Panc1 (cell line): Measurements from ENCODE around the gene ZCCHC17. TPM values are rescaled to one million over a fixed set of nuclear protein-coding genes. Genes with fewer than 3 reads are reported as not detected.

Experiments
- ATAC-seq: fragments of 200-7000 bp; cut with Tn5 transposase; 2 replicates; pipeline ENCODE4 v1.9.1; 2020; ENCODE audit warnings: mild to moderate bottlenecking, moderate library complexity
- BruUV-seq: library from RNA; stranded (reverse); fragments of 400-500 nt; replicated peaks from 2 replicates; lab custom pipeline; 2021; lab: Mats Ljungman, UMichigan
- CTCF ChIA-PET: fragments of 300-600 bp; sonication (Branson Sonifier 250); formaldehyde crosslinking; loops from one replicate; lab custom pipeline; 2022; ENCODE audit warnings: antibody characterized with exemption; lab: Charles Lee
- POLR2A ChIA-PET: fragments of 300-600 bp; sonication (Branson Sonifier 250); formaldehyde crosslinking; loops from one replicate; lab custom pipeline; 2022; ENCODE audit warnings: antibody characterized with exemption; lab: Charles Lee
- DNase-seq: peaks from one replicate; pipeline ENCODE4 v3.0.0-alpha.2; 2010; ENCODE audit warnings: low read depth, low spot score
- H3K27ac ChIP-seq: 2 replicates; pipeline ENCODE4 v1.5.1; 2011; ENCODE audit warnings: mild to moderate bottlenecking, low read length, inconsistent platforms
- H3K27me3 ChIP-seq: fragments of 200-500 bp; sonication (Bioruptor generic); 2 replicates; pipeline ENCODE4 v1.6.0; 2014; ENCODE audit warnings: low read length, inconsistent platforms; ENCODE audit not compliant: control insufficient read depth, insufficient read depth
- H3K36me3 ChIP-seq: fragments of 200-500 bp; sonication (Bioruptor generic); 2 replicates; pipeline ENCODE4 v1.5.1; 2014; ENCODE audit warnings: inconsistent platforms, mild to moderate bottlenecking, low read length, moderate library complexity; ENCODE audit not compliant: control insufficient read depth, insufficient read depth
- H3K4me1 ChIP-seq: 2 replicates; pipeline ENCODE4 v1.5.1; 2011; ENCODE audit warnings: inconsistent platforms, mild to moderate bottlenecking, low read length, moderate library complexity; ENCODE audit not compliant: control insufficient read depth, insufficient read depth
- H3K4me3 ChIP-seq, 2 experiments: 2 replicates each; pipeline ENCODE4 v1.5.1; 2011 to 2012; ENCODE audit warnings: low read depth in 2 of 2, low read length in 2 of 2, mild to moderate bottlenecking in 2 of 2, inconsistent platforms in 1 of 2, moderate library complexity in 1 of 2
- H3K9me3 ChIP-seq: fragments of 200-500 bp; sonication (Bioruptor generic); 2 replicates; pipeline ENCODE4 v1.5.1; 2014; ENCODE audit warnings: low read depth, mild to moderate bottlenecking, inconsistent platforms, low read length, moderate library complexity; ENCODE audit not compliant: control insufficient read depth, insufficient read depth
- CTCF ChIP-seq: fragments of 450-650 bp; IDR thresholded peaks from 2 replicates; pipeline ENCODE4 v1.5.1; 2017; ENCODE audit warnings: mild to moderate bottlenecking
- POLR2AphosphoS5 ChIP-seq: IDR thresholded peaks from 2 replicates; pipeline ENCODE4 v1.6.1; 2012; ENCODE audit warnings: mild to moderate bottlenecking, low read depth, low read length, moderate library complexity
- SIN3A ChIP-seq: IDR thresholded peaks from 2 replicates; pipeline ENCODE4 v1.6.1; 2012; ENCODE audit warnings: low read depth, mild to moderate bottlenecking, low read length, moderate library complexity, borderline replicate concordance; ENCODE audit not compliant: insufficient read depth
- TCF7L2 ChIP-seq: IDR thresholded peaks from 2 replicates; pipeline ENCODE4 v1.6.1; 2011; ENCODE audit warnings: mild to moderate bottlenecking, low read depth, low read length, inconsistent platforms
- in situ Hi-C: cut with HindIII; loops from 2 replicates; pipeline ENCODE4 v1.10.0; 2016; ENCODE audit warnings: low sequenced_read_pairs, low pct_unique_long_range_greater_than_20kb
- intact Hi-C: fragments of 100-400 bp; cut with micrococcal nuclease; formaldehyde crosslinking; loops from one replicate; pipeline ENCODE4 v1.10.0; 2022; ENCODE audit not compliant: unreplicated experiment
- total RNA-seq: library from RNA; stranded (reverse); gene quantifications from one replicate; pipeline ENCODE4 v1.2.1, GENCODE V29; 2021; ENCODE audit not compliant: unreplicated experiment
- TF ChIP-seq, protein P1 (sequence below), 2 experiments: IDR thresholded peaks; 2 replicates each; pipeline ENCODE4 v1.6.1; 2011 to 2012; ENCODE audit warnings: low read depth in 2 of 2, control low read depth in 1 of 2, low read length in 1 of 2, mild to moderate bottlenecking in 1 of 2, moderate library complexity in 1 of 2; ENCODE audit not compliant: insufficient read depth in 1 of 2

ZCCHC17 gene
- total RNA-seq, 1 experiment from 2014 or later: 30.6 TPM

- ChIA-PET CTCF (no interaction called here), POLR2A (no interaction called here)
- TF ChIP-seq SIN3A: no peak
- no peak for TF ChIP-seq TCF7L2
- TF ChIP-seq CTCF: no peak
- TF ChIP-seq, protein P1, sequence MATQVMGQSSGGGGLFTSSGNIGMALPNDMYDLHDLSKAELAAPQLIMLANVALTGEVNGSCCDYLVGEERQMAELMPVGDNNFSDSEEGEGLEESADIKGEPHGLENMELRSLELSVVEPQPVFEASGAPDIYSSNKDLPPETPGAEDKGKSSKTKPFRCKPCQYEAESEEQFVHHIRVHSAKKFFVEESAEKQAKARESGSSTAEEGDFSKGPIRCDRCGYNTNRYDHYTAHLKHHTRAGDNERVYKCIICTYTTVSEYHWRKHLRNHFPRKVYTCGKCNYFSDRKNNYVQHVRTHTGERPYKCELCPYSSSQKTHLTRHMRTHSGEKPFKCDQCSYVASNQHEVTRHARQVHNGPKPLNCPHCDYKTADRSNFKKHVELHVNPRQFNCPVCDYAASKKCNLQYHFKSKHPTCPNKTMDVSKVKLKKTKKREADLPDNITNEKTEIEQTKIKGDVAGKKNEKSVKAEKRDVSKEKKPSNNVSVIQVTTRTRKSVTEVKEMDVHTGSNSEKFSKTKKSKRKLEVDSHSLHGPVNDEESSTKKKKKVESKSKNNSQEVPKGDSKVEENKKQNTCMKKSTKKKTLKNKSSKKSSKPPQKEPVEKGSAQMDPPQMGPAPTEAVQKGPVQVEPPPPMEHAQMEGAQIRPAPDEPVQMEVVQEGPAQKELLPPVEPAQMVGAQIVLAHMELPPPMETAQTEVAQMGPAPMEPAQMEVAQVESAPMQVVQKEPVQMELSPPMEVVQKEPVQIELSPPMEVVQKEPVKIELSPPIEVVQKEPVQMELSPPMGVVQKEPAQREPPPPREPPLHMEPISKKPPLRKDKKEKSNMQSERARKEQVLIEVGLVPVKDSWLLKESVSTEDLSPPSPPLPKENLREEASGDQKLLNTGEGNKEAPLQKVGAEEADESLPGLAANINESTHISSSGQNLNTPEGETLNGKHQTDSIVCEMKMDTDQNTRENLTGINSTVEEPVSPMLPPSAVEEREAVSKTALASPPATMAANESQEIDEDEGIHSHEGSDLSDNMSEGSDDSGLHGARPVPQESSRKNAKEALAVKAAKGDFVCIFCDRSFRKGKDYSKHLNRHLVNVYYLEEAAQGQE (IDR thresholded peaks at IDR 0.05; ENCODE audit: insufficient read depth in 1 of 2, low read depth in 2 of 2, low read length in 1 of 2): no peak
- TF ChIP-seq POLR2AphosphoS5: no peak
Measured at GRCh38 chr1:31370565-31370964, 73.7 kb downstream of the ZCCHC17 start.

DNA sequence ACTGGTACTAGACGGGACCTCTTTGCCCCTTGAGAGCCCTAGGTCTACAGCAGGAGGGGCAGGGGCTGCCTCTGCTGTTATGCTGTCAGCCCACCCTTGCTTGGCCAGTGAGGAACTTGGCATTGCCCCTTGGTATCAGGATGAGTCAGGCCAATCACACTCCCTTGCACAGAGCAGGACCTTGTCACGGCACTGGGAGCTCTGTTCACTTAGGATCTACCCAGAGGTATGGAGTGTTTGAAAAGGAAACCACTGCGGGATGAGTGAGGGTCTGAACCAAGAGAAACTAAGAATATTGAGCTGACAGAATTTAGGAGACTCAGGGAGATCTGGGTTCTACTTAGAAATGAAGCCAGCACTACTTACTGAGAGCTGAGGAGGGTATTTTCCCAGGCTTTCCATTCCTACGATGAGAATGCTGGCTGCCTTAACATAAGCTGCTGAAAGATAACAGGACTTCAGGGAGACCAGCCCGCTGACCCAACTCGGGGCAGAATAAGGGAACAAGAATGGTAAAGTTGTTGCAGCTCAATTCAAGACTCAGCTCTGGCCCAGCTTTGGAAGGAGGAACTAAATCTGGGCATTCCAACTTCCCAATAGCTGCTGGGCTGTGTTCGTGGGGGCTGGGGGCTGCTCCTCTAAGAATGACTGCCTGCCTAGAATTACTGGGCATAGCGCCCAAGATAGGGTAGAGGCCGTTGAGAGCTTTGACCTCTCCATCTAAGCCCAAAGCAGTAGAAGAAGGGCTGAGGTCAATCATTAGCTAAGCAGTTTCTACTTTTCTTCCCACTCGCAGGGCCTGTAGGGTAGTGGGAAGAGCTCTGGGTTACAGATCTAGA is 74.5 kb downstream of the ZCCHC17 start:
- Histone ChIP-seq H3K9me3 (no peaks in the 10 kb centered on the region), H3K4me3 (no peak overlapping the region), H3K36me3 (no peaks in the 10 kb centered on the region), H3K4me1 (no peaks in the 10 kb centered on the region), H3K27me3 (no peaks in the 10 kb centered on the region), H3K27ac (no peak overlapping the region)
- DNase-seq (no peak), ATAC-seq (no peak)
- POLR2A ChIA-PET: no interaction called here
- TF ChIP-seq SIN3A (no peak), POLR2AphosphoS5 (no peak), CTCF (no peak), TCF7L2 (no peak)
- TF ChIP-seq, protein P1 (IDR thresholded peaks at IDR 0.05; ENCODE audit: insufficient read depth in 1 of 2, low read depth in 2 of 2, low read length in 1 of 2): no peak
- intact Hi-C loops: no loop called here
- in situ Hi-C loops: no loop called here
- CTCF ChIA-PET: no interaction called here
- BruUV-seq: no TSS peak

More at GRCh38 chr1:31370565-31370964, 73.7 kb downstream of the ZCCHC17 start:
- no peaks in the 10 kb centered on the region for H3K27me3 ChIP-seq
- no peaks in the 10 kb centered on the region for H3K4me1 ChIP-seq
- intact Hi-C loops (no loop called here), in situ Hi-C loops (no loop called here)
- DNase-seq (no peak), ATAC-seq (no peak)
- H3K27ac ChIP-seq: no peak overlapping the region
- H3K36me3 ChIP-seq: no peaks in the 10 kb centered on the region
- H3K4me3 ChIP-seq: no peak overlapping the region
- H3K9me3 ChIP-seq: no peaks in the 10 kb centered on the region
- BruUV-seq: no TSS peak
